ENCODE results near the gene KYAT1. TPM values are rescaled to one million over a fixed set of nuclear protein-coding genes. Genes with fewer than 3 reads are reported as not detected.

KYAT1 gene
- total RNA-seq, 2 donors from 2014 or later = 10.1 to 15.1 TPM

GRCh38 chr9:128921881-128922763 is 40.4 kb upstream of the KYAT1 start:
- peak; percentile 69 for DNase-seq (ENCODE audit: low spot score)
- H3K9me3 ChIP-seq = no peaks in the 10 kb centered on the region
- peaks cover 0 to 53% of the 10 kb centered on the region in 2 donors for H3K4me1 ChIP-seq
- no peaks in the 10 kb centered on the region for H3K27me3 ChIP-seq
- H3K27ac ChIP-seq = peak overlapping the region; percentile 83 to 89
- peaks cover 11% of the 10 kb centered on the region for H3K36me3 ChIP-seq
- peak overlapping the region; percentile 50 to 61 for H3K4me3 ChIP-seq
- TF ChIP-seq CTCF (IDR thresholded peaks at IDR 0.05) = no peak

GRCh38 chr9:128920381-128921058 is 38.8 kb upstream of the KYAT1 start, which contains the start of gene PHYHD1:
PHYHD1 (plus strand) TSS chr9:128920982; CDS start chr9:128922324, 1,342 bp downstream.
- DNase-seq (ENCODE audit: low spot score) = peak; percentile 76
- no peak for TF ChIP-seq CTCF (IDR thresholded peaks at IDR 0.05)
- Histone ChIP-seq H3K4me3 (peak within 1 kb of the TSS; percentile 50 to 61), H3K9me3 (no peaks in the 10 kb centered on the region), H3K27ac (peak within 1 kb of the TSS; percentile 83 to 89), H3K4me1 (peaks cover 0 to 69% of the 10 kb centered on the region in 2 donors), H3K36me3 (peaks cover 24% of the 10 kb centered on the region), H3K27me3 (no peaks in the 10 kb centered on the region)

- Histone ChIP-seq H3K27ac (peak overlapping the region; percentile 83 to 89), H3K9me3 (no peaks in the 10 kb centered on the region), H3K4me1 (peaks cover 0 to 77% of the 10 kb centered on the region in 2 donors), H3K27me3 (no peaks in the 10 kb centered on the region), H3K4me3 (no peak overlapping the region), H3K36me3 (peaks cover 24% of the 10 kb centered on the region)
- DNase-seq (ENCODE audit: low spot score) = no peak
- TF ChIP-seq CTCF (IDR thresholded peaks at IDR 0.05) = no peak
Observed at GRCh38 chr9:128919402-128920089, 37.8 kb upstream of the KYAT1 start.

- Histone ChIP-seq H3K27me3 (no peaks in the 10 kb centered on the region), H3K4me3 (no peak overlapping the region), H3K36me3 (peaks cover 24% of the 10 kb centered on the region), H3K4me1 (peaks cover 0 to 84% of the 10 kb centered on the region in 2 donors), H3K27ac (peak overlapping the region; percentile 83 to 89), H3K9me3 (no peaks in the 10 kb centered on the region)
- no peak for TF ChIP-seq CTCF (IDR thresholded peaks at IDR 0.05)
- no peak for DNase-seq (ENCODE audit: low spot score)
Observed at GRCh38 chr9:128918921-128919320, 37.2 kb upstream of the KYAT1 start.

- peak; percentile 88 for DNase-seq (ENCODE audit: low spot score)
- no peak overlapping the region for H3K4me3 ChIP-seq
- H3K27ac ChIP-seq = peak overlapping the region; percentile 83
- H3K4me1 ChIP-seq = peaks cover 0 to 92% of the 10 kb centered on the region in 2 donors
- H3K27me3 ChIP-seq = no peaks in the 10 kb centered on the region
- no peak for TF ChIP-seq CTCF (IDR thresholded peaks at IDR 0.05)
- H3K9me3 ChIP-seq = no peaks in the 10 kb centered on the region
- peaks cover 24% of the 10 kb centered on the region for H3K36me3 ChIP-seq
Observed at GRCh38 chr9:128917151-128917849, 35.5 kb upstream of the KYAT1 start.

Data from right atrium auricular region (tissue), 2 donors.